Stimulated activated CD4-positive, alpha-beta T cell treated with anti-CD3 and anti-CD28 coated beads, Interleukin-15, amount 100 ng/mL, for 24 hours (primary cell): ENCODE measurements around the gene ATP4A.

Source experiments
- DNase-seq: peaks from one replicate; pipeline ENCODE4 v3.0.0-alpha.2; 2020

Gene ATP4A

DNA sequence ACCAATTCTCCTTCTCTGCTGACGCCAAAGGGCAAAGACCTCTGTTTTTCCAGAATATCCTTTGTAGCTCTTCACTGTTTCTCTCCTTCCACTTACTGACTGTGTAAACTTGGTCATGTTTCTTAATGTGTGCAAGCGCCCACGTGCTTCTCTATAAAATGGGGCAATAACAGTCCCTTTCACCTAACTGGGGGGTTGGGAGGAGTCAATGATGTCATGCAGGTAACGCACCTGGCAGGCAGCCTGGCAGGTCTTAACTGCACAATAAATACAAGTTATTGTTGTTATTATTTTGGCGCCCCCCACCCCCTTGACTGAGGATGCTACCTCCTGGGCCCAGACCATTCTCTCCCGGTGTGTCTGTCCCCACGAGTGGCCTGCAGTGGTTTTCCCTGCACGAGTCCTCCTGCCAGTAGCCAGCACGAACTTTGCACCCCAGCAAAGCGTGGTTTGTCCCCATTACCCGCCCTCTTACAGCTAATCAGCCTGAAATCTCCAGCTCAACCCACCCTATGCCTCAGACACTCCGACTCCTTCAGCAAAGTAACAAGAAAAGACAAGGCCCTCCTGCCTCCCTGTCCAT lies 40.6 kb downstream of the ATP4A start:
- DNase-seq = no peak

DNA sequence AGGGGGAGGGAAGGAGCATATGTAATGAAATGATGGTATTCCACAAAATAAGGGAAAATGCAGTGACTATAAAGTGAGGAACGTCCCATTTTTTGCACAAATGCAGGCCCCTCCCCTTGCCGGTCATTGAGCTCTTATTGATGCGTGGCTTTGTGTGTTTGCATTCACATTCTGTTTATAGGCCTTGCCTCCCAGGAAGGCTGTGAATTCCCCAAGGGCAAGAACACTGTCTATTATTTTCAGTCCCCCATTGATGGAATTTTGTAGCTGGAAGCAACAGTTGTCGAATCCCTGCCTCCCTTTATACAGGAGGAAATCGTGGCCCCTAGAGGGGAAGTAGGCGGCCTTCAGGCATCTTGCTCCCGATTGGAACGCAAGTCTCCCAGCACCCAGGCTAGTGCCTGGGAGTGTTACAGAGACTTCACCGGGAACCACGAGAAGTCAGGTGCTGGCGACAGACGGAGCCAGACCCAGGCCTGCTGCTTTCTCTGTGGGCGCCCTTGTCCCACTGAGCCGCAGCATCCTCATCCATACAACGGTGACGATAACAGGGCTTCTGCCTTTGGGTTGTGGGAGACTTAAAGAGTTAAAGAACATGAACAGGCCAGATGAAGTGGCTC lies 42.2 kb downstream of the ATP4A start:
- DNase-seq = no peak

DNA sequence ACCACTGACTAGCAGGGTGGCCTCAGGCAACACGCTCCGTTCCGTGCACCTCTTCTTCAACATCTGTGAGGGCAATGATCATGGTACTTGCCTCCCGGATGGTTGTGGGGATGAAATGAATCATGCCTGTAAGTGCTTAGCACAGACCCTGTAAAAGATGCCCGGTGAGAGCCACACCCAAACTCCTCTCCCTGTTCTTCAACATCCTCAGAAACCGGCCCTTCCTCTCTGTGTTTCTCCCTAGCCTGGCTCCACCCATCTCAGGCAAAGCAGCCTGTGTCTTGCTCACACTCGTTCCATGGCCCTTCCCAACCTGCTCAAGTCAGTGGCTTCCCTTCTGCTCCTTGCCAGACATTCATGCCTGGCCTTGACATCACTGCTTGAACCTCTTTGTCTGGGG lies 44.2 kb downstream of the ATP4A start:
- DNase-seq = no peak

DNA sequence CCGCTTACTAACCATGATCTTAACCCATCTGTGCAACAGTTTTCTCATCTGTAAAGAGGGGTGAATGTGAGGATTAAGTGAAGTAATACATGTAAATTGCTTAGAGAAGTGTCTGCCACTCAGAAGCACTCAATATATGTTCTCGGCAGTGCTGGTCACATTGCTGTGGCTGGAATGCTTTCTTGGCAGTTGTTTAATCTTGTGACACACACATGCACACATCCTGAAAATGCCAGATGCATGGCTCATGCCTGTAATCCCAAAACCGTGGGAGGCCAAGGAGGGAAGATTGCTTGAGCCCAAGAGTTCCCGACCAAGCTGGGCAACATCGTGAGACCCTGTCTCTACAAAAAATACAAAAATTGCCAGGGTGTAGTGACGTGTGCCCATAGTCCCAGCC lies 45.1 kb downstream of the ATP4A start:
- DNase-seq = no peak

DNA sequence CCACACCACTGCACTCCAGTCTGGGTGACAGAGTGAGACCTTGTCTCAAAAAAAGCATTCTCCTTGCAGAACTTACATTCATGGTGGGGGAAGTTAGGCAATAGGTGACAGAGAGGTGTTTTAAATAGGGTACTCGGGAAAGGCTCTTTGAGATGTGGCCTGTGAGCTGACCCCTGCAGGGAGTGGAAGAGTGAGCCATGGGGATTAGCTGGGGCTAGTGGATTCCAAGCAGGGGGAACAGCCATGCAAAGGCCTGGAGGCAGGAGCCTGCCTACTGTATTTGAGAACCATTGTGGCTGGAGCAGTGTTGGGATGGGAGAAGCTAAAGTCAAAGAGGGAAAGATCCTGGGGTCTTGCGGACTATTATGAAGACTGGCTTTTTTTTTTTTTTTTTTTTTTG lies 46.1 kb downstream of the ATP4A start:
- DNase-seq = no peak

DNA sequence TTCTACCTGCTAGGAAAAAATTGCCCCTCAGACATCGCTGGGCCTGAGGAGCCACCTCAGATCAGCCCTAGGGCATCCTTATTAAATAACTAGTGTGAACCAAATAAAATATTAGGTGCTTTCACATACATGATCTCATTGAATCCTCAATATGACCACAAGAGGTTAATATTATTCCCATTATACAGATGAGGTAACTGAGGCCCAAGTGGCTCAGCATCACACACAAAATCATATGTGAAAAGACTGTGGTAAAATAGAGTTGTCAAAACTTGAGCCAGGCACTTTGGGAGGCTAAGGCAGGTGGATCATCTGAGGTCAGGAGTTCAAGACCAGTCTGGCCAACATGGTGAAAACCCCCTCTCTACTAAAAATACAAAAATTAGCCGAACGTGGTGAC lies 47.1 kb downstream of the ATP4A start:
- DNase-seq = no peak

DNA sequence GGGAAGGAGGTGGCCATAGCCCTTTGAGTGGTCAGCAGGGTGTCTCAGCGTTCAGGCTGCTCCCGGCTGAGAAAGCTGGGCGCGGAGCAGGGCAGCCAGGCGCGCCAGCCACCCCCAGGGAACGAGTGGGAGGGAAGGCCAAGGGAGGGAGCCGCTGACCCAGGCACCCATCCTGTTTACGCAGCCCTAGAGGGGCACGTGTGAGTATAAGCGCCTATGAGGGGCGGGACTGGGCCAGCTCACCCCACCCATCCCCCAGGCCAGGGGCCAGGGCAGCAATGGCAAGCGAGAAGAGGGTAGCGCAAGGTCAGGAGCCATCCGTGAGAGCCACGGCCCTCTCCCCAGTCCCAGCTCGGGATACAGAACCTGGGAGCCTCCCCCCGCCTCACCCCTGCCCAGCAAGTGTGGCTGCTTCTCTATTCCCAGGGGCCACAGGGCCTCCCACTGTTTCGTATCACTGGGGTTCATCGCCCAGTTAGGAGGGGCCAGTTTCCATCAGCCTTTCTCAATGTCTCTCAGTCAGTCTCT lies 49.1 kb downstream of the ATP4A start:
- no peak for DNase-seq

DNA sequence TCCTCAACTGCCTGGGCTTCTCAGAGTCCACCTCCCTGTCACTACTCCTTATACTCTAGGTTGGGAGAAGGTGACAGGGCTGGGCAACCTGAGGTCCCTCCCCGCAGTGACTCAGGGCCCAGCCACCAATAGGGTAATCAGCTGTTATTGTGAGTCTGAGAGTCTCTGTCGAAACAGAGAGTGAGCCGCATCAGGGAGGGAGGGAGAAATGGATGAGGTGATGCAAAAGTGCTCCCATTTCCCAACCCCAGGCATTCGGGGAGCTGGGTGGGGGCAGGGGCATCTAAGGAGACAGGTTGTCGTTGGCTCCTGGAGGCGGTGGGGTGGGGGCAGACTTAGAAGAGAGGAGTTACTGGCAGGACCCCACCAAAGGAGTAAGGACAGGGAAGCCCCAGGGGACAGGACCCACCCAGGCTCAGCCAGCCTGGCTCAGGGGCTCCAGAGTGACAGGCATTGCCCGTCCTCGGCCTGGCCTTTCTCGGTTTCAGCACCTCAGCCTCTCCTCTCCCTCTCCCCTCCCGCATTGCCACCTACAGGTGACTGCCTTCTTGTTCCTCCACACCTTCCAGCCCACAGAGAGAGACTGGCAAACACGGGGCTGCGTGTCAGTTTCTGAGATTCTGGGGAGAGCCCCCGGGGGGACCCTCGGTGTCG lies 49.7 kb downstream of the ATP4A start, which contains the start of gene DMKN:
DMKN (minus strand) TSS at position 22 of the 654 bp plus-strand sequence. CDS start 174 bp downstream, outside the sequence.
- no peak for DNase-seq

DNA sequence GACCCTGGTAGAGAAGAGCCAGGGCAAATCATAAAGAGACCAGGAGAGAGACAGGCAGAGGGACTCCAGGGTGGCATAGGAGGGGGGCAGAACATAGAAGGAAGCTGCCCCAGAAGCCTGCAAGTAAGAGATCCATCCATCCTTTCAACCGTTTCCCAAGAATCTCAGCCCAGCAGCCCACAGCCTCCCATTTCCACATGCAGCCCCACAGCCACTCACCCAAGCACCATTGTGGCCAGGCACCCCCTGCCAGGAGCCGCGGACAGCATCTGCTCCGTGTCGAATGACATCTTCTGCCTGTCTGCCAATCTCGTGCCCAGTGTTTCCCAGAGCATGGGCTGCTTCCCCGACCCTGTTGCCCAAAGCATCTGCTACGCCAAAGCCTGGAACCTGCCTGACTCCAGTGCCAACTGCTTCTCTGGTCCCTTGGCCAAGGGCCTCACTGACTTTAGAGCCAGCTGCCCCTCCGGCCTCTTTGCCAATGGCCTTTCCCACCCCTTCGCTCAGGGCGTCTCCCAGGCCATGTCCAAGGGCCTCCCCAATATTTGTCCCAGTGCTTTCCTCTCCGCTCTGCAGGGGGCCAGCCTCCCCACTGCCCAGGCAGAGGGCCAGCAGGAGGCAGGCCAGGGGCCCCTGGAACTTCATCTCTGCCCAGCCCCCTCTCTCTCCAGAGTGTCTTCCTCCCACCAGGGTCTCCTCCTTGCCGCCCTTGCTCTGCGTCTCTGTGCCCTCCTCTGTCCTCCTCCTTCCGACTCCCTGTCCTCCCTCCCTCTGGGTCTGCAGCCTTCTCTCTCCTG lies 50.4 kb downstream of the ATP4A start:
- DNase-seq = no peak

DNA sequence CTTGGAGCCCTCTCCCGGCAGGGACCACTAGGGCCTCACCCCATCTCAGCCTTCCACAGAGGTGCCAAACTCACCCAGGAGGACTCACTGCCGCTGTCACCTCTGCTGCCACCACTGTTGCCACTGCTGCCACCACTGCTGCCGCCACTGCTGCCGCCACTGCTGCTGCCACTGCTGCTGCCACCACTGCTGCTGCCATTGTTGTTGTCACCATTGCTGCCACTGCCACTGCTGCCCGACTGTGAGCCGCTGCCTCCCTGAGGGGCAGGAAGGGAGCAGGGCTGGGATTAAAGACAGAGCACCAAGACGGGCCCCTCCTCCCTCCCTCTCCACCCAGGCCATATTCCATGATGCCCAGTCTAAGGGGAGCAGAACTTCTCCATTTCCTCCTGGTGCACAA lies 52.1 kb downstream of the ATP4A start:
- no peak for DNase-seq

DNA sequence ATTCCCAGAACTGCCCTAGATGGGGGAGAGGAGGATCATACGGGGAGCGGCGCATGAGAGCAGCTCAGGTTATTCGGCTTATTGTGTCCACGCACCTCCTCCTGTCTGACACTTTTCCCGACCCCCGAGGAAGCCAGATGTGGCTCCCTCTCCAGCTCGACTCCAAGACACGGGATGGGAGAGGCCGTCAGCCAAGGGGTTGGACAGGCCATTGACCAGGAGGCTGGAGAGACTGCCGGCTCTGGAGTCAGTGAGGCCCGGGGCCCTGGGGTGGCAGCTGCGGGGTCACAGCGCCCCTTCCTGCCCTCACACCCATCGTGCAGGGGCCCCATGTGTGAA lies 52.9 kb downstream of the ATP4A start:
- DNase-seq = no peak

DNA sequence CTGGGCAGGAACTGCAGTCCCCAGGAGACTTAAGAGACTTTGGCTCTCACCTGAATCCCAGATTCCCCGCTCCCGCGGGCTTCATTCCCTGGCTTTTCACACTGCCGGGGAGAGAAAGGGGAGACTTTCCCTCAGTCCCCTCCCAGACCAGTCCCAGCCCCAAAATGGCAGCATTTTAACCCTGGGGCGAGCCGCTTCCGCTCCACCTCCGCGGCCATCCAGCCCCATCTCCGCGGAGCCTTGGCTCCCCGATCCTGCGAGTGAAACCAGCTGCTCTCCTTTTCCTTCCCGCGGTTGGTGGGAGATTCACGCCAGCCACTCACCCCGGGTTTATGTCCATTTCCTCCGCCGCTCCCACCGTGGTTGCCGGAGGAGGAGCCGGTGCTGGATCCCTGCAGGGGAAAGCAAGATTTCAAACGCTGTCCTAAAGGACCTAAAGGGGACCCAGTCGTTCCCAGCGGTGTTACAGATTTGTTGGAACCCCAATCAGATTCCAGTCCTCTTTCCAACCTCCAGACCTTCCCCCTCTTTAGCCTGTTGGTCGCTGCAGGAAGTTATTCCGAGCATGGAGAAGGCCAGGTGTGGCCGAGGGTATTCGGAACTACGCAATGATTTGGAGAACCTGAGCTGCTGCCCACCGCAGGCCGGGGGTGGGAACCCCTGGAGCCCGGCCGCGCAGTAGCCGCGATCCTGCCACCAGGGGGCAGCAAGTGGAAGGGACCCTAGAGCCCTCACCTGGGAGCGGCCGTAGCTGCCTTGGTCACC lies 53.4 kb downstream of the ATP4A start:
- DNase-seq = peak; percentile 86

DNA sequence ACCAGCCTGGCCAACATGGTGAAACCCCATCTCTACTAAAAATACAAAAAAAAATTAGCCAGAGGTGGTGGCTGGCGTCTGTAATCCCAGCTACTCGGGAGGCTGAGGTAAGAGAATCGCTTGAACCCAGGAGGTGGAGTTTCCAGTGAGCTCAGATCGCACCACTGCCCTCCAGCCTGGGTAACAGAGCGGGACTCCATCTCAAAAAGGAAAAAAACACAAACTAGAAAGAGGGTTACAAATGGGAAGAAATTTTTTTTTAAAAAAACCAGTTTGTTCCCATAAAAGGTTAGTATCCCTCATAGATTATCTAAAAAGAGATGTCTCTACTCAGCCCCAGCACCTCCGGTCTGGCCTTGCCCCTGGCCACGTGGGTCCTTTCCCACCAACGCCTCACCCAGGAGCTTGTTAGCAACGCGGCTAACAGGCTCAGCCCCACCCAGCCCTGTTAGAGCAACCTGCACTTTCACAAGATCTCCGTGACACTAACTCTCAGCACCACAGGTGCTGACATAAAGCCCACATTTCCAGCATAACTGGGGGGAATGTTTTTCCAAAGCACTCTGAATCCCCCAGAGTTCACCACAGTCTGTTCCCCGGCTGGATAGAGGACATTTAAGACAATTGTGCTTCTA lies 54.3 kb downstream of the ATP4A start:
- DNase-seq = peak; percentile 54

DNA sequence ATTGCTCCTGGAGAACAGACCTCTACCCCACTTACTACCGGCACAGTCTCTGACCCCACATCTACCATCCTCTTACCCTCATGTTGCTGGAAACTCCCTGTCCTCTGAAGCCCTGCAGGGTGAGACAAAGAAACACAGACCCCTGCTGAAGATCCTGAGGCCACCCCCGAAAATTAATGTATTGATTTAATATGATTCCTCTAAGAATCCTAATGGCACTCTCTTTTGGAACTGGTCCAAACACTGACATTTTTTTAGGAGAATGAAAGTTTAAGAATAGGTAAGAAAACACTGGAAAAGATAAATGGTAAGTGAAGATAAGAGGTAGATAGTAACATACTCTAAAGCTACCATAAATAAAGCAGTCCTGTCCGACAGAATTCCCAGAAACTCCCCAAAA lies 55.3 kb downstream of the ATP4A start:
- DNase-seq = no peak

DNA sequence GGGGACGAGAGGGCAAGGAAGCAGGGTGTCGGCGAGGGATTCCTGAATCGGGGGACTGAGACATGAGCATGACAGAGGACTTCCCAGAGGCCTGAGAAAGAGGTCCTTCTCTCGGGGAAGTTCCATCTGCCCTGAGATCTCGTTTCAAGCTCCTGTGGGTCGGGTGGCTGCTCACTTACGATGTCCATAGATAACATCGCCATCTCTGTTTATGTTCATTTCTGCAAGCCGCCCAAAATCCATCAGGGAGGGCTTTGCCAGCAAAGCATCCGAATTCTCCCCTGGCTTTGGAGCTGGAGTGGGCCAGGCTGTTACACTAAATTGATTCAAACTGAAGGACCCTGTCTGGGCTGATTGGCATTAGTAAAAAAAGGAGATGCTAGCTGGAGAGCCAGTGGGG lies 55.9 kb downstream of the ATP4A start:
- DNase-seq = no peak

DNA sequence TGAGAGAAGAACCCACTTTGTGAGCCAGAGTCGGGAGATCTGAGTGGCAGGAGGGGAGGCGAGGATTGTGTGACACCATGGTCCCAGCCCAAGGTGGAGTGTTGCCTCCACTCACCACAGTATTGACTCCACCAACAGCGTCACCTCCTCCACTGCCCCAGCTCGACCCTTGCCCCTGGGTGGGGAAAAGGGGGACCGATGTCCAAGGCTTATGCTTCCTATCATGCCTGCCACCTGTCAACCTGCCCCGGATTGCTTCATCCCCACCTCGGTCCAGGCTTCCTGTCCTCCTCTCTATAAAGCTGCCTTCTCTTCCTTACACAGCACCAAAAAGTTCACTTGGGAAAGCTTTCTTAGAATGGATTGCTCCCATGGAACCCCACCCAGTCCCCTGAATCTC lies 57.4 kb downstream of the ATP4A start:
- DNase-seq = no peak

DNA sequence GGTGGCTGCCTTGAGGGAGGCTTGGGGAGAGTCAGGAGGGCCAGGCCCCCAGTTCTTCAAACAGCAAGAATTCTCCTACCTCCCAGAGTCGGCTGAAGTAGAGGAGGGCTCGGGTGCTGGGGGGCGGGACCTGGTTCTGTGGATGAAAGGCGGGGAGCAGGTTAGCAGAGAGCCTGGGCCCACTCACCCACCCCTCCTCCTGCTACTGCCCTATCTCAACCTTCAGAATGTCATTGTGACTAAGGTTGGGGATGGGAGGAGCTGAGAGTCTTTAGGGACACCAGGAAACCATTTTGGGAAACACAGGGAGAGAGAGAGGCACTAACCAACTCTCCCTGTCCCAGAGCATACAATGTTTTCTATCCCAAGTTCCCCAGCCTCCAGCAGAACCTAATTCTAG lies 60.7 kb downstream of the ATP4A start:
- no peak for DNase-seq

DNA sequence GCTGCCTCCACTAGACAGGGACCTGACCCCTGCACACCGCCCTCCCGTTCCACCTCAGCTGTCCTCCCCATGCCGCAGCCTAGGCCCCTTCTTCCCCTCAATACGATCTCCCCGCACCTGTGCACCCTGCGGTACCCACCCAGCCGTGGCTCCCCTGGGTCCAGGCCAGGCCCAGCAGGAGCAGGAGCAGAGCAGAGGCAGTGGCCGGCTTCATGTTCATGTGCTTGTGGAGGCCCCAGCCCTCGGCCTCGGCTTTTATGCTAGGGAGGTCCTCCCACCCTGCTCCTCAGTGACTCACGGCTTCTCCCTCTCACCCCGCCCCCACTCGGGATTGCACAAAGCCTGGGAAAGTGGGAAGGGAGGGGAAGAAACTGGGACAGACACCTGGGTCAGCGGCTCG lies 61.8 kb downstream of the ATP4A start:
- no peak for DNase-seq

DNA sequence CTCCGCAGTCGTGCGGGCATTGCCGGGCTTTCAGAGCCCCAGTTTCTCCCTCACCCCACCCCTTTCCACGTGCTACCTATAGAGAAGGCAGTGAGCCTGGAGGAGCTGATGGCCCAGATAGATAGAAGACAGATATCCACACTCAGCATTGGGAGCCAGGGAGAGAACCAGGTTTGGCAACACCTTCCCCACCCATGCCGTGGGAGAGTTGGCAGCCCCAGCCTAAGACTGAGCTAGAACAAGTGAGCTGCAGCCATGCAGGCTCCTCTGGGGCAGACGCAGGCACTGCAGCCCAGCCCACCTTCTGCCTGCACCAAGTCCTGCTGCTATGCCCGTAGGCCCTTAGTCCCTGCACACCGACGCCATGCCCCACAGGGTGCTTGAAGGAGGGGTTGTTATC lies 62.8 kb downstream of the ATP4A start:
- no peak for DNase-seq
